Measurements from ENCODE around the gene ATP8B3. TPM values are rescaled to one million over a fixed set of nuclear protein-coding genes. Genes with fewer than 3 reads are reported as not detected.

The ATP8B3 gene
- total RNA-seq, 4 donors from 2014 or later = 0.09 to 0.24 TPM; not detected in 2

DNA sequence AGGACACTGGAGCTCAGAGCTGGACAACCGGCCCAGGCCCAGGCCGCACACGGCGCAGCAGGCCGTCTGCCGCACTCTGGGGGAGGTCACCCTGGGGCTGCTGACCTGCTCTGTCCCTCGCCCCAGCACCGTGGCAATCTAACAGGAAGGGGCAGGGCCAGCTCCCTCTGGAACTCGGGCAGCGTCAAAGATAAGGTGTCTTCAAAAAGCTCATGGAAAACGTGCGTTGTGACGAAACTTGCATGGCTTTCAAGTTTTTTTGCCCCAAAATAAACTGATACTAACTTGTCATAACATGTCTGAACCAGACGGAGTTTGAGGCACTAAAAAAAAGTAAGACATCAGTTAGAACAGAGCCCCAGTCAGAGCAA is 12.2 kb upstream of the ATP8B3 start:
- ATAC-seq = no peak
- no peak for DNase-seq
- Histone ChIP-seq H3K27ac (no peak overlapping the region), H3K36me3 (peaks cover 0 to 64% of the 10 kb centered on the region in 2 donors), H3K27me3 (no peaks in the 10 kb centered on the region), H3K4me3 (no peak overlapping the region), H3K4me1 (peaks cover 0 to 9% of the 10 kb centered on the region in 2 donors), H3K9me3 (no peaks in the 10 kb centered on the region)
- no peak for TF ChIP-seq POLR2A (IDR thresholded peaks at IDR 0.05)
- TF ChIP-seq, protein P1, sequence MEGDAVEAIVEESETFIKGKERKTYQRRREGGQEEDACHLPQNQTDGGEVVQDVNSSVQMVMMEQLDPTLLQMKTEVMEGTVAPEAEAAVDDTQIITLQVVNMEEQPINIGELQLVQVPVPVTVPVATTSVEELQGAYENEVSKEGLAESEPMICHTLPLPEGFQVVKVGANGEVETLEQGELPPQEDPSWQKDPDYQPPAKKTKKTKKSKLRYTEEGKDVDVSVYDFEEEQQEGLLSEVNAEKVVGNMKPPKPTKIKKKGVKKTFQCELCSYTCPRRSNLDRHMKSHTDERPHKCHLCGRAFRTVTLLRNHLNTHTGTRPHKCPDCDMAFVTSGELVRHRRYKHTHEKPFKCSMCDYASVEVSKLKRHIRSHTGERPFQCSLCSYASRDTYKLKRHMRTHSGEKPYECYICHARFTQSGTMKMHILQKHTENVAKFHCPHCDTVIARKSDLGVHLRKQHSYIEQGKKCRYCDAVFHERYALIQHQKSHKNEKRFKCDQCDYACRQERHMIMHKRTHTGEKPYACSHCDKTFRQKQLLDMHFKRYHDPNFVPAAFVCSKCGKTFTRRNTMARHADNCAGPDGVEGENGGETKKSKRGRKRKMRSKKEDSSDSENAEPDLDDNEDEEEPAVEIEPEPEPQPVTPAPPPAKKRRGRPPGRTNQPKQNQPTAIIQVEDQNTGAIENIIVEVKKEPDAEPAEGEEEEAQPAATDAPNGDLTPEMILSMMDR (IDR thresholded peaks at IDR 0.05 in 4 of 5, conservative IDR thresholded peaks at IDR 0.05 in 1 of 5) = no peak
- in situ Hi-C loops (cut with MboI; ENCODE audit: low sequenced_read_pairs in 4 of 4) = no loop called here
- intact Hi-C loops (cut with DNase I; ENCODE audit: low total_unique reads) = no loop called here

DNA sequence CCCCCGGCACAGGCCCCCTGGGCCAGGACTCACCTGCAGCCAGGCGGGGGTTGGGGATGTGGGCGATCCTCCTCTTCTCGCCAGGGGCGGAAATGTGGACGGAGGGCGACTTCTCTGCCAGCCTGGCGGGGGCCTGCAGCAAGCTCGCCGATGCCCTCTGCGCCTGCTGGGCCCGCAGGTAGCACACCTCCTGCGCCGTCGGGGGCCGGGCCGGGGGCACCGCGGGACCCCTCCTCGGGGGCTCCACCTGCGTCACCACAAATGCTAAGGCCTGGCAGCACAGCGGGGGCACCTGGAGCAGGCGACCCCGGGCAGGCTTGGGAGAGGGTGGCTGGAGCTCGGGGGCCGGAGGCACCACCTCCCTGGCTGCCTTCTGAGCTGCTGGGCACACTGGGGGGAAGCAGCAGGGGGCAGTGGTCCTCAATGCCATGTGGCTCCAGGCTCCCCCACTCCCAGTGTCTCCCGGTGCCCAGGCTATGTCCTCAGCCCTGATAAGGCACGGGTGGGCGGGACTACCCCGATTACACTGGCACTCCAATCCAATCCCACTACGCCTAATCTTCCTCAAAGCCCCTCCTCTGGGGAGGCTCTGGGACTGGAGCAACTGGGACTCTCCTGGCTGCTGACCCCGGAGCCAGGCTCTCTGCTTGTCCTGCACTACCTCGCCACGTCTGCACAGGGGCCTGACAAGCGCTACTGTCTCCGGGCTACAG is 11.6 kb upstream of the ATP8B3 start:
- H3K9me3 ChIP-seq = no peaks in the 10 kb centered on the region
- ATAC-seq (no peak), DNase-seq (no peak)
- H3K4me3 ChIP-seq = no peak overlapping the region
- in situ Hi-C loops (cut with MboI; ENCODE audit: low sequenced_read_pairs in 4 of 4) = no loop called here
- H3K36me3 ChIP-seq = peaks cover 0 to 70% of the 10 kb centered on the region in 2 donors
- no peak for TF ChIP-seq POLR2A (IDR thresholded peaks at IDR 0.05)
- TF ChIP-seq, protein P1 (IDR thresholded peaks at IDR 0.05 in 4 of 5, conservative IDR thresholded peaks at IDR 0.05 in 1 of 5) = no peak
- intact Hi-C loops (cut with DNase I; ENCODE audit: low total_unique reads) = no loop called here
- H3K4me1 ChIP-seq = peaks cover 0 to 9% of the 10 kb centered on the region in 2 donors
- H3K27me3 ChIP-seq = no peaks in the 10 kb centered on the region
- H3K27ac ChIP-seq = no peak overlapping the region

DNA sequence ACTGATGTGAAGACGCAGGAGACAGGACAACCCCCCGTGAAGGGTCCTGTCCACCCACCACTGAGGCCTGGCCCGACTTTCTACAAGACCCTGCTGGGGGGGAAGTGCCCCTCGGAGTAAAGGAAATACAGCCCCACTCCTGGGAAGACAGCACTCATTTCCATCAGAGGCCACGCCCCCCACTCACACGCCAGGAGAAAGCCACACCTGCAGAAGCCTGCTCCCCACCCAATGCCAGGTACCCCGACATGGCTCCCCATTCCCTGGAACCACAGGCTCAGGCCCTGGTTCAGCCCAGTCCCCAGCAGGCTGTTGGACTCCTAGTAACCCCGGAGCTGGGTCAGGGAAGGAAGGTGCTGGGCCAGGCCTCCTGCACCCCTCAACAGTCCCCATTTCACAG is 10.9 kb upstream of the ATP8B3 start:
- intact Hi-C loops (cut with DNase I; ENCODE audit: low total_unique reads) (no loop called here), in situ Hi-C loops (cut with MboI; ENCODE audit: low sequenced_read_pairs in 4 of 4) (no loop called here)
- Histone ChIP-seq H3K4me3 (no peak overlapping the region), H3K36me3 (peaks cover 0 to 76% of the 10 kb centered on the region in 2 donors), H3K27me3 (no peaks in the 10 kb centered on the region), H3K4me1 (peaks cover 0 to 9% of the 10 kb centered on the region in 2 donors), H3K27ac (no peak overlapping the region), H3K9me3 (no peaks in the 10 kb centered on the region)
- ATAC-seq (no peak), DNase-seq (no peak)
- TF ChIP-seq, protein P1 (IDR thresholded peaks at IDR 0.05 in 4 of 5, conservative IDR thresholded peaks at IDR 0.05 in 1 of 5) = no peak
- TF ChIP-seq POLR2A (IDR thresholded peaks at IDR 0.05) = no peak

DNA sequence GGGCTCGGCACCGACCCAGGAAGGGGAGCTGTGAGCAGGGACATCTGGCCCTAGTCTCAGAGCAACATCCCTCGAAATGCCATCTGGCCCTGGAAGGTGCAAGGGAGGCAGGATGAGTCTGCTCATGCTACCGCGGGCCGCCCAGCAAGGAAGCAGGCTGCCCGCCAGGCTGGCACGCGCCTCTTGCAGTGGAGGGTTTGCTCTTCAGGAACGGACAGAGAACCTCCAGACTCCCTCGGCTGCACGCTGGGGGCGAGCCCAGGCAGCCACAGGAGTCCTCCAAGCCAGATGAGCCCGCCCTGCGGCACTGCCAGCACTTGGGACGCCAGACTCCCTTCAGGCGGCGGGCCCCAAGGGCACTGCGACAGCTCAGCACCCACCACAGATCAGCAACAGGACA is 10.1 kb upstream of the ATP8B3 start:
- H3K27ac ChIP-seq = no peak overlapping the region
- in situ Hi-C loops (cut with MboI; ENCODE audit: low sequenced_read_pairs in 4 of 4) (no loop called here), intact Hi-C loops (cut with DNase I; ENCODE audit: low total_unique reads) (no loop called here)
- H3K27me3 ChIP-seq = no peaks in the 10 kb centered on the region
- TF ChIP-seq, protein P1 (IDR thresholded peaks at IDR 0.05 in 4 of 5, conservative IDR thresholded peaks at IDR 0.05 in 1 of 5) = no peak
- no peak for TF ChIP-seq POLR2A (IDR thresholded peaks at IDR 0.05)
- ATAC-seq = no peak
- H3K4me3 ChIP-seq = no peak overlapping the region
- no peak for DNase-seq
- peaks cover 0 to 9% of the 10 kb centered on the region in 2 donors for H3K4me1 ChIP-seq
- H3K36me3 ChIP-seq = peaks cover 0 to 76% of the 10 kb centered on the region in 2 donors
- no peaks in the 10 kb centered on the region for H3K9me3 ChIP-seq
